ENCODE results near the gene PBLD.
"Not testable (repeated sequence)": the region's sequence is repeated elsewhere in the genome, so short reads cannot be mapped to it uniquely, and the experiment has no call there.

PBLD gene

GRCh38 chr10:68277814-68278213 is 54.9 kb downstream of the PBLD start:
- not testable (repeated sequence) for DNase-seq

GRCh38 chr10:68276224-68276623 is 56.5 kb downstream of the PBLD start:
- DNase-seq = no peak

GRCh38 chr10:68275600-68276126 is 57.1 kb downstream of the PBLD start:
- DNase-seq = no peak

GRCh38 chr10:68272833-68273232 is 59.9 kb downstream of the PBLD start:
- no peak for DNase-seq

- no peak for DNase-seq
Observed at GRCh38 chr10:68271196-68271882, 61.4 kb downstream of the PBLD start.

GRCh38 chr10:68269562-68270290 is 63.0 kb downstream of the PBLD start:
- DNase-seq = no peak

- peak; percentile 26 for DNase-seq
Observed at GRCh38 chr10:68261132-68261856, 71.4 kb downstream of the PBLD start.

GRCh38 chr10:68253346-68253745 is 79.4 kb downstream of the PBLD start:
- DNase-seq = no peak

GRCh38 chr10:68251625-68252495 is 80.9 kb downstream of the PBLD start:
- no peak for DNase-seq

GRCh38 chr10:68251151-68251550 is 81.6 kb downstream of the PBLD start:
- no peak for DNase-seq

GRCh38 chr10:68249297-68249696 is 83.4 kb downstream of the PBLD start:
- no peak for DNase-seq

- no peak for DNase-seq
Observed at GRCh38 chr10:68247931-68248330, 84.8 kb downstream of the PBLD start.

GRCh38 chr10:68246397-68246796 is 86.3 kb downstream of the PBLD start:
- DNase-seq = not testable (repeated sequence)

- no peak for DNase-seq
Observed at GRCh38 chr10:68242051-68242450, 90.7 kb downstream of the PBLD start.

- no peak for DNase-seq
Observed at GRCh38 chr10:68239596-68240150, 93.1 kb downstream of the PBLD start.

- no peak for DNase-seq
Observed at GRCh38 chr10:68239069-68239468, 93.7 kb downstream of the PBLD start.

- no peak for DNase-seq
Observed at GRCh38 chr10:68238371-68238770, 94.4 kb downstream of the PBLD start.

- no peak for DNase-seq
Observed at GRCh38 chr10:68237173-68237572, 95.6 kb downstream of the PBLD start.

GRCh38 chr10:68235581-68235980 is 97.1 kb downstream of the PBLD start:
- DNase-seq = no peak

GRCh38 chr10:68235111-68235510 is 97.6 kb downstream of the PBLD start:
- DNase-seq = no peak

GRCh38 chr10:68233046-68233445 is 99.7 kb downstream of the PBLD start:
- DNase-seq = no peak

Data from DMS79 treated with DMSO at 0.1 percent for 48 hours (cell line).